GM23338 (cell line): ENCODE data around the gene MPZ. TPM values are rescaled to one million over a fixed set of nuclear protein-coding genes. Genes with fewer than 3 reads are reported as not detected.

ENCODE experiments used
- ATAC-seq: fragments of 200-7000 bp; cut with Tn5 transposase; 3 replicates; pipeline ENCODE4 v1.9.1; 2020
- DNase-seq: peaks from one replicate; pipeline ENCODE4 v3.0.0-alpha.2; 2015; ENCODE audit warnings: low spot score
- H2AFZ ChIP-seq: fragments of 200-600 bp; sonication (generic); 2 replicates; pipeline ENCODE4 v1.8.0; 2016; ENCODE audit warnings: antibody characterized with exemption, mild to moderate bottlenecking, moderate library complexity
- H3F3A ChIP-seq: fragments of 200-600 bp; sonication (generic); replicated peaks from 2 replicates; pipeline ENCODE4 v1.8.0; 2017; ENCODE audit warnings: antibody characterized with exemption, mixed run types, low read depth
- H3K27ac ChIP-seq: fragments of 200-600 bp; sonication (generic); 2 replicates; pipeline ENCODE4 v1.6.1; 2016; ENCODE audit warnings: low read depth
- H3K27me3 ChIP-seq: fragments of 200-600 bp; sonication (generic); 2 replicates; pipeline ENCODE4 v1.8.0; 2016; ENCODE audit warnings: mild to moderate bottlenecking, mixed run types, moderate library complexity; ENCODE audit not compliant: insufficient read depth
- H3K36me3 ChIP-seq: fragments of 200-600 bp; sonication (generic); 2 replicates; pipeline ENCODE4 v1.8.0; 2016; ENCODE audit warnings: mild to moderate bottlenecking; ENCODE audit not compliant: insufficient read depth
- H3K4me1 ChIP-seq: fragments of 200-600 bp; sonication (generic); 2 replicates; pipeline ENCODE4 v1.8.0; 2016; ENCODE audit warnings: mild to moderate bottlenecking, moderate library complexity; ENCODE audit not compliant: insufficient read depth
- H3K4me2 ChIP-seq: fragments of 200-600 bp; sonication (generic); 2 replicates; pipeline ENCODE4 v1.7.1; 2017; ENCODE audit warnings: mixed run types
- H3K4me3 ChIP-seq: fragments of 200-600 bp; sonication (generic); 2 replicates; pipeline ENCODE4 v1.6.1; 2016; ENCODE audit warnings: mixed run types
- H3K79me2 ChIP-seq: fragments of 200-600 bp; sonication (generic); replicated peaks from 2 replicates; pipeline ENCODE4 v1.8.0; 2017; ENCODE audit warnings: mild to moderate bottlenecking; ENCODE audit not compliant: insufficient read depth
- H3K9me2 ChIP-seq: fragments of 200-600 bp; sonication (generic); 2 replicates; pipeline ENCODE4 v1.8.0; 2017; ENCODE audit not compliant: insufficient read depth
- H4K20me1 ChIP-seq: fragments of 200-600 bp; sonication (generic); replicated peaks from 2 replicates; pipeline ENCODE4 v1.8.0; 2017; ENCODE audit warnings: mild to moderate bottlenecking; ENCODE audit not compliant: insufficient read depth
- H3K27ac Mint-ChIP-seq: 2 replicates; pipeline ENCODE4 v1.8.0; 2020; ENCODE audit warnings: inconsistent platforms, mild to moderate bottlenecking, moderate library complexity, mixed read lengths
- H3K27me3 Mint-ChIP-seq: 3 replicates; pipeline ENCODE4 v1.8.0; 2022; ENCODE audit warnings: low read depth, mild to moderate bottlenecking, moderate library complexity, mixed read lengths, inconsistent platforms; ENCODE audit not compliant: insufficient read depth, poor library complexity
- H3K36me3 Mint-ChIP-seq: 3 replicates; pipeline ENCODE4 v1.8.0; 2021; ENCODE audit warnings: low read depth, mild to moderate bottlenecking, inconsistent platforms, moderate library complexity, mixed read lengths
- H3K4me1 Mint-ChIP-seq: 3 replicates; pipeline ENCODE4 v1.8.0; 2020; ENCODE audit warnings: mild to moderate bottlenecking, inconsistent platforms, mixed read lengths
- H3K4me3 Mint-ChIP-seq: 3 replicates; pipeline ENCODE4 v1.8.0; 2021; ENCODE audit warnings: moderate library complexity, mild to moderate bottlenecking, inconsistent platforms, mixed read lengths
- H3K9me3 Mint-ChIP-seq: 3 replicates; pipeline ENCODE4 v1.8.0; 2020; ENCODE audit warnings: moderate library complexity, mild to moderate bottlenecking, inconsistent platforms, mixed read lengths
- CREB1 ChIP-seq: fragments of 250-450 bp; sonication (Bioruptor Pico); IDR thresholded peaks from 2 replicates; pipeline ENCODE4 v1.5.0; 2020; ENCODE audit warnings: low read depth, mild to moderate bottlenecking, moderate library complexity
- EZH2phosphoT487 ChIP-seq: fragments of 200-600 bp; sonication (generic); IDR thresholded peaks from one replicate; pipeline ENCODE4 v1.8.1; 2018; ENCODE audit warnings: antibody characterized with exemption; ENCODE audit not compliant: unreplicated experiment
- JUNB ChIP-seq: IDR thresholded peaks from one replicate; pipeline ENCODE4 v1.6.1; 2016; ENCODE audit warnings: antibody characterized with exemption; ENCODE audit not compliant: unreplicated experiment
- NANOG ChIP-seq: IDR thresholded peaks from 2 replicates; pipeline ENCODE4 v1.6.1; 2016; ENCODE audit warnings: antibody characterized with exemption, borderline replicate concordance
- STAT1 ChIP-seq: IDR thresholded peaks from one replicate; pipeline ENCODE4 v1.6.1; 2016; ENCODE audit warnings: antibody characterized with exemption; ENCODE audit not compliant: unreplicated experiment
- ZNF114 ChIP-seq: fragments of 250-450 bp; sonication (Bioruptor Pico); IDR thresholded peaks from 2 replicates; pipeline ENCODE4 v1.5.0; 2020; ENCODE audit warnings: mild to moderate bottlenecking, moderate library complexity
- ZNF331 ChIP-seq: fragments of 250-450 bp; sonication (Bioruptor Pico); IDR thresholded peaks from 2 replicates; pipeline ENCODE4 v1.5.0; 2020; ENCODE audit warnings: low read depth, mild to moderate bottlenecking, moderate library complexity
- polyA plus RNA-seq: library from polyadenylated mRNA; unstranded; fragments of >200 nt; fragmentation: Nextera tagmentation; extraction: Ambion mirVana; gene quantifications from 2 replicates; pipeline ENCODE4 v1.2.1, GENCODE V29; 2016
- total RNA-seq: library from RNA; depleted of rRNA; stranded (reverse); fragments of >200 nt; shearing (Covaris generic); gene quantifications from 2 replicates; pipeline ENCODE4 v1.2.3, GENCODE V29; 2014
- TF ChIP-seq, protein P1 (sequence below): fragments of 250-450 bp; sonication (Bioruptor Pico); IDR thresholded peaks from 2 replicates; pipeline ENCODE4 v1.5.0; 2020; ENCODE audit warnings: mild to moderate bottlenecking, moderate library complexity
- TF ChIP-seq, protein P2 (sequence below), 2 experiments: fragments of 200-600 bp in 1 of 2; sonication (generic) in 1 of 2; conservative IDR thresholded peaks; 2 replicates each; pipeline versions ENCODE4 v1.5.1 to v1.6.1; 2016 to 2017; ENCODE audit warnings: antibody characterized with exemption in 2 of 2, low read depth in 2 of 2, mild to moderate bottlenecking in 2 of 2, moderate library complexity in 1 of 2

The MPZ gene
- total and polyA plus RNA-seq, 2 experiments from 2014 or later, result 1.9 to 4.0 TPM

DNA sequence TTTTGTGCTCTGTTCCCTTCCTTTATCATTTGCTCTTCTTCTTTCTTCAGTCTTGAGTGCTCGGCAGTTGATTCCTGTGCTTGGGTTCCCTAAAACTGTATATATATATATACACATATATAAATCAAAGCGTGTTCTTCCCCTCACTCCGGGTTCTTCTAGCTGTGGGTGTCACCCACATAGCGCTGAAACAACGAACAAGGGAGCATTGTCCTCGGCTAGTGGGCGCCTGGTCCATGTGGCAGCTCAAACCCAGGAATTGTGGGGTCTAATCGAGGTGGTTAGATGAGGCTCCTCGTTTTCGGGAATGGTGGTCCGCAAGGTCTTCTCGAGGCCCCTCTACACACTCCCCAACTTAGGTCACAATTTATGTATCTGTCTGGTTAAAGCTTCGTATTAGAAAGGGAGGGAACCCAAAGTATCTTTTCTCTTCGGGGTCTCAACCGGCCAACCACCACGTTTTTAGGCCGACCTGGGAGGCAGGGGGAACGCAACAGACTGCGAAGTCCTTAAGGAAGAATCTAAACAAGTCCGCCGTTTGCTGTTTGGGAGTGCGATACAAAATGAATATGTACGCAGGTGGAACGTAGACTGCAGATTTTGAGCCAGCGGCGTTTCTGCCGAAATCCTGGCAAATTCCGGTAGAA lies 3.9 kb upstream of the MPZ start:
- Histone ChIP-seq H3K36me3 (no peaks in the 10 kb centered on the region), H2AFZ (peak overlapping the region; percentile 77), H3K4me2 (peak overlapping the region; percentile 89), H3K27me3 (no peaks in the 10 kb centered on the region), H3K9me2 (0 out of 2 replicates have a peak, but pooled peaks cover 3% of the 10 kb centered on the region), H3K27ac (peak overlapping the region; percentile 99), H3K4me1 (peaks cover 30% of the 10 kb centered on the region), H4K20me1 (peaks cover 5% of the 10 kb centered on the region; the same call in 1 of the 2 replicates), H3K79me2 (peaks cover 36% of the 10 kb centered on the region), H3K4me3 (peak overlapping the region; percentile 91), H3F3A (0 out of 2 replicates have a peak, but pooled peaks cover 4% of the 10 kb centered on the region)
- TF ChIP-seq EZH2phosphoT487 (no peak), STAT1 (no peak), ZNF331 (CRISPR knock-in tag) (no peak)
- TF ChIP-seq, protein P1, sequence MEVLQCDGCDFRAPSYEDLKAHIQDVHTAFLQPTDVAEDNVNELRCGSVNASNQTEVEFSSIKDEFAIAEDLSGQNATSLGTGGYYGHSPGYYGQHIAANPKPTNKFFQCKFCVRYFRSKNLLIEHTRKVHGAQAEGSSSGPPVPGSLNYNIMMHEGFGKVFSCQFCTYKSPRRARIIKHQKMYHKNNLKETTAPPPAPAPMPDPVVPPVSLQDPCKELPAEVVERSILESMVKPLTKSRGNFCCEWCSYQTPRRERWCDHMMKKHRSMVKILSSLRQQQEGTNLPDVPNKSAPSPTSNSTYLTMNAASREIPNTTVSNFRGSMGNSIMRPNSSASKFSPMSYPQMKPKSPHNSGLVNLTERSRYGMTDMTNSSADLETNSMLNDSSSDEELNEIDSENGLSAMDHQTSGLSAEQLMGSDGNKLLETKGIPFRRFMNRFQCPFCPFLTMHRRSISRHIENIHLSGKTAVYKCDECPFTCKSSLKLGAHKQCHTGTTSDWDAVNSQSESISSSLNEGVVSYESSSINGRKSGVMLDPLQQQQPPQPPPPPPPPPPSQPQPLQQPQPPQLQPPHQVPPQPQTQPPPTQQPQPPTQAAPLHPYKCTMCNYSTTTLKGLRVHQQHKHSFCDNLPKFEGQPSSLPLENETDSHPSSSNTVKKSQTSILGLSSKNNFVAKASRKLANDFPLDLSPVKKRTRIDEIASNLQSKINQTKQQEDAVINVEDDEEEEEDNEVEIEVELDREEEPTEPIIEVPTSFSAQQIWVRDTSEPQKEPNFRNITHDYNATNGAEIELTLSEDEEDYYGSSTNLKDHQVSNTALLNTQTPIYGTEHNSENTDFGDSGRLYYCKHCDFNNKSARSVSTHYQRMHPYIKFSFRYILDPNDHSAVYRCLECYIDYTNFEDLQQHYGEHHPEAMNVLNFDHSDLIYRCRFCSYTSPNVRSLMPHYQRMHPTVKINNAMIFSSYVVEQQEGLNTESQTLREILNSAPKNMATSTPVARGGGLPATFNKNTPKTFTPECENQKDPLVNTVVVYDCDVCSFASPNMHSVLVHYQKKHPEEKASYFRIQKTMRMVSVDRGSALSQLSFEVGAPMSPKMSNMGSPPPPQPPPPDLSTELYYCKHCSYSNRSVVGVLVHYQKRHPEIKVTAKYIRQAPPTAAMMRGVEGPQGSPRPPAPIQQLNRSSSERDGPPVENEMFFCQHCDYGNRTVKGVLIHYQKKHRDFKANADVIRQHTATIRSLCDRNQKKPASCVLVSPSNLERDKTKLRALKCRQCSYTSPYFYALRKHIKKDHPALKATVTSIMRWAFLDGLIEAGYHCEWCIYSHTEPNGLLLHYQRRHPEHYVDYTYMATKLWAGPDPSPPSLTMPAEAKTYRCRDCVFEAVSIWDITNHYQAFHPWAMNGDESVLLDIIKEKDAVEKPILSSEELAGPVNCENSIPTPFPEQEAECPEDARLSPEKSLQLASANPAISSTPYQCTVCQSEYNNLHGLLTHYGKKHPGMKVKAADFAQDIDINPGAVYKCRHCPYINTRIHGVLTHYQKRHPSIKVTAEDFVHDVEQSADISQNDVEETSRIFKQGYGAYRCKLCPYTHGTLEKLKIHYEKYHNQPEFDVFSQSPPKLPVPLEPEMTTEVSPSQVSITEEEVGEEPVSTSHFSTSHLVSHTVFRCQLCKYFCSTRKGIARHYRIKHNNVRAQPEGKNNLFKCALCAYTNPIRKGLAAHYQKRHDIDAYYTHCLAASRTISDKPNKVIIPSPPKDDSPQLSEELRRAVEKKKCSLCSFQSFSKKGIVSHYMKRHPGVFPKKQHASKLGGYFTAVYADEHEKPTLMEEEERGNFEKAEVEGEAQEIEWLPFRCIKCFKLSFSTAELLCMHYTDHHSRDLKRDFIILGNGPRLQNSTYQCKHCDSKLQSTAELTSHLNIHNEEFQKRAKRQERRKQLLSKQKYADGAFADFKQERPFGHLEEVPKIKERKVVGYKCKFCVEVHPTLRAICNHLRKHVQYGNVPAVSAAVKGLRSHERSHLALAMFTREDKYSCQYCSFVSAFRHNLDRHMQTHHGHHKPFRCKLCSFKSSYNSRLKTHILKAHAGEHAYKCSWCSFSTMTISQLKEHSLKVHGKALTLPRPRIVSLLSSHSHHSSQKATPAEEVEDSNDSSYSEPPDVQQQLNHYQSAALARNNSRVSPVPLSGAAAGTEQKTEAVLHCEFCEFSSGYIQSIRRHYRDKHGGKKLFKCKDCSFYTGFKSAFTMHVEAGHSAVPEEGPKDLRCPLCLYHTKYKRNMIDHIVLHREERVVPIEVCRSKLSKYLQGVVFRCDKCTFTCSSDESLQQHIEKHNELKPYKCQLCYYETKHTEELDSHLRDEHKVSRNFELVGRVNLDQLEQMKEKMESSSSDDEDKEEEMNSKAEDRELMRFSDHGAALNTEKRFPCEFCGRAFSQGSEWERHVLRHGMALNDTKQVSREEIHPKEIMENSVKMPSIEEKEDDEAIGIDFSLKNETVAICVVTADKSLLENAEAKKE (CRISPR knock-in tag), result no peak
- H3K9me3 Mint-ChIP-seq, result no peaks in the 10 kb centered on the region
- peaks cover 12% of the 10 kb centered on the region for H3K27me3 Mint-ChIP-seq
- no peaks in the 10 kb centered on the region for H3K36me3 Mint-ChIP-seq
- no peak for DNase-seq
- peak; percentile 15 for ATAC-seq
- H3K27ac Mint-ChIP-seq, result peak overlapping the region; percentile 98
- peak overlapping the region; percentile 98 for H3K4me3 Mint-ChIP-seq
- H3K4me1 Mint-ChIP-seq, result peaks cover 31% of the 10 kb centered on the region

DNA sequence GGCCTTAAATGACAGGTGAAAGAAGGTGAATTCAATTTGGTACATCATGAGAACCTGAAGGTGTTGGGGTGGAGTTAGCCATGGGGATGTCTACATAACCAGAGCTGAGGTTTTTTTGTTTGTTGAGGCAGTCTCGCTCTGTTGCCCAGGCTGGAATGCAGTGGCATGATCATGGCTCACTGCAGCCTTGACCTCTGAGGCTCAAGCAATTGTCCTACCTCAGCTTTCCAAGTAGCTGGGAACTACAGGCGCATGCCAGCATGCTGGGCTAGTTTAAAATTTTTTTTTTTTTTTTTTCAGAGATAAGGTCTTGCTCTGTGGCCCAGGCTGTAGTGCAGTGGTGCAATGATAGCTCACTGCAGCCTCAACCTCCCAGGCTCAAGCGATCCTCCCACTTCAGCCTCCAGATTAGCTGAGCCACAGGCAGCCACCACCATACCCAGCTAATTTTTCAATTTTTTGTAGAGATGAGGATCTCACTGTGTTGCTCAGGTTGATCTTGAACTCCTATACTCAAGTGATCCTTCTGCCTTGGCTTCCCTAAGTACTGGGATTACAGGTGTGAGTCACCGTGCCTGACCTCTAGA lies 1.9 kb upstream of the MPZ start:
- Mint-ChIP-seq H3K9me3 (no peaks in the 10 kb centered on the region), H3K27ac (no peak overlapping the region), H3K36me3 (no peaks in the 10 kb centered on the region), H3K27me3 (peaks cover 12% of the 10 kb centered on the region), H3K4me3 (no peak overlapping the region), H3K4me1 (peaks cover 44% of the 10 kb centered on the region)
- Histone ChIP-seq H3F3A (0 out of 2 replicates have a peak, but pooled peaks cover 4% of the 10 kb centered on the region), H3K4me1 (peaks cover 36% of the 10 kb centered on the region), H4K20me1 (peaks cover 5% of the 10 kb centered on the region; the same call in 1 of the 2 replicates), H3K4me3 (no peak overlapping the region), H3K79me2 (peaks cover 18% of the 10 kb centered on the region), H3K36me3 (no peaks in the 10 kb centered on the region), H2AFZ (no peak overlapping the region), H3K27me3 (no peaks in the 10 kb centered on the region), H3K9me2 (0 out of 2 replicates have a peak, but pooled peaks cover 3% of the 10 kb centered on the region), H3K27ac (no peak overlapping the region), H3K4me2 (no peak overlapping the region)
- no peak for ATAC-seq
- no peak for DNase-seq
- TF ChIP-seq EZH2phosphoT487 (no peak), CREB1 (CRISPR knock-in tag) (no peak), ZNF114 (no peak), NANOG (no peak), JUNB (no peak), STAT1 (no peak)
- TF ChIP-seq, protein P2, sequence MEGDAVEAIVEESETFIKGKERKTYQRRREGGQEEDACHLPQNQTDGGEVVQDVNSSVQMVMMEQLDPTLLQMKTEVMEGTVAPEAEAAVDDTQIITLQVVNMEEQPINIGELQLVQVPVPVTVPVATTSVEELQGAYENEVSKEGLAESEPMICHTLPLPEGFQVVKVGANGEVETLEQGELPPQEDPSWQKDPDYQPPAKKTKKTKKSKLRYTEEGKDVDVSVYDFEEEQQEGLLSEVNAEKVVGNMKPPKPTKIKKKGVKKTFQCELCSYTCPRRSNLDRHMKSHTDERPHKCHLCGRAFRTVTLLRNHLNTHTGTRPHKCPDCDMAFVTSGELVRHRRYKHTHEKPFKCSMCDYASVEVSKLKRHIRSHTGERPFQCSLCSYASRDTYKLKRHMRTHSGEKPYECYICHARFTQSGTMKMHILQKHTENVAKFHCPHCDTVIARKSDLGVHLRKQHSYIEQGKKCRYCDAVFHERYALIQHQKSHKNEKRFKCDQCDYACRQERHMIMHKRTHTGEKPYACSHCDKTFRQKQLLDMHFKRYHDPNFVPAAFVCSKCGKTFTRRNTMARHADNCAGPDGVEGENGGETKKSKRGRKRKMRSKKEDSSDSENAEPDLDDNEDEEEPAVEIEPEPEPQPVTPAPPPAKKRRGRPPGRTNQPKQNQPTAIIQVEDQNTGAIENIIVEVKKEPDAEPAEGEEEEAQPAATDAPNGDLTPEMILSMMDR (conservative IDR thresholded peaks at IDR 0.05; ENCODE audit: low read depth in 2 of 2), result no peak
